Ascending aorta (tissue), 2 donors: ENCODE results near the gene DISP2. TPM values are rescaled to one million over a fixed set of nuclear protein-coding genes. Genes with fewer than 3 reads are reported as not detected.

ENCODE experiments used
- DNase-seq, 2 donors: peaks; one replicate each; pipeline ENCODE4 v3.0.0-alpha.2; 2019; ENCODE audit warnings: low spot score in 2 of 2
- H3K27ac ChIP-seq, 2 donors: fragments of 200-600 bp; sonication (generic); one replicate each; pipeline ENCODE4 v1.5.1; 2016 to 2017; ENCODE audit warnings: mild to moderate bottlenecking in 1 of 2
- H3K27me3 ChIP-seq: fragments of 200-600 bp; sonication (generic); one replicate; pipeline ENCODE4 v1.5.1; 2017
- H3K36me3 ChIP-seq, 2 donors: fragments of 200-600 bp; sonication (generic); one replicate each; pipeline ENCODE4 v1.5.1; 2016
- H3K4me1 ChIP-seq, 2 donors: fragments of 200-600 bp; sonication (generic); one replicate each; pipeline ENCODE4 v1.5.1; 2016 to 2017; ENCODE audit warnings: mild to moderate bottlenecking in 1 of 2
- H3K4me3 ChIP-seq, 2 donors: fragments of 200-600 bp; sonication (generic); one replicate each; pipeline ENCODE4 v1.5.1; 2016 to 2017; ENCODE audit warnings: mild to moderate bottlenecking in 1 of 2
- H3K9me3 ChIP-seq, 2 donors: fragments of 200-600 bp; sonication (generic); one replicate each; pipeline ENCODE4 v1.5.1; 2016
- intact Hi-C: fragments of 100-400 bp; cut with DNase I; formaldehyde crosslinking; loops from one replicate; pipeline ENCODE4 v1.15.1; 2023
- total RNA-seq: library from RNA; depleted of rRNA; stranded (reverse); fragments of >200 nt; gene quantifications from one replicate; pipeline ENCODE4 v1.1.0, GENCODE V29; 2016
- TF ChIP-seq, protein P1 (sequence below), 3 experiments: fragments of 200-600 bp in 2 of 3; fragments of 450-650 bp in 1 of 3; sonication (generic) in 2 of 3; IDR thresholded peaks; one replicate each; pipeline ENCODE4 v1.5.1; 2016 to 2019; ENCODE audit warnings: antibody characterized with exemption in 3 of 3, mild to moderate bottlenecking in 1 of 3, moderate library complexity in 1 of 3

The DISP2 gene
- total RNA-seq, 1 donor from 2014 or later: 0.32 TPM

DNA sequence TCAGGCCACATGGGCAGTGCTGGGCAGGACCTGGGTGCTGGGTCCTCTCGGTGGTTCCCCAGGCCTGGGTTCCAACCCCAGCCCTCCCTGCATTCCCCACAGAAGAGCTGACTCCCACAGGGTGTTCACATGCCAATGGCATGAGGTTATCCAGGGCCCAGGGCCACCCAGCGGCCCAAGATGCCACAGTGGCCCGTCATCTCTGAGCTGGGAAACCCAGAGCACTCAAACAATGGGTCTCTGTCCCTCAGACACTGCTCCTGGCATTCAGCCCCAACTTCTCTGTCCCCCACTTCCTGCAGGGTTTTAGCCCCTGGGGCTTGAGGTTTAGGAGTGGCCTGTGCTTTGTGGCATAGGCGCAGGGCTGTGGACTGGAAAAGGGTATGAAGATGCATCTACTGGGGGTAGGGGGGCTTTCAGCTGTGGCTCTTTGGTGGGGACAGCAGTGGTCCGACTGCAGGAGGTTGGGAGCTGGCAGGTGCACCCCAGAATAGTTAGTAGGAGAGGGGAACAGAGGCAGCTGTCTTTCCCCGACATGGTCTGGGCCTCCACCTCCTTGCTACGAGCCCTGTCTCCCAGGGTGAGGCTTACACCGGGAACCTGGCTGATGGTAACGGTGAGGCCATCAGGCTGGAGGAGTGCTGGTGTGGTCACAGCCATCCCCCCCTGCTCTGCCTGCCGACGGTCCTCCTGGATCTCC lies 18.9 kb upstream of the DISP2 start:
- peaks cover 62 to 95% of the 10 kb centered on the region in 2 donors for H3K4me1 ChIP-seq
- H3K36me3 ChIP-seq: peaks cover 0 to 4% of the 10 kb centered on the region in 2 donors
- H3K27ac ChIP-seq: peak overlapping the region; percentile 98 to 99
- peak overlapping the region; percentile 40 to 47 for H3K4me3 ChIP-seq
- H3K9me3 ChIP-seq: no peaks in the 10 kb centered on the region
- TF ChIP-seq, protein P1, sequence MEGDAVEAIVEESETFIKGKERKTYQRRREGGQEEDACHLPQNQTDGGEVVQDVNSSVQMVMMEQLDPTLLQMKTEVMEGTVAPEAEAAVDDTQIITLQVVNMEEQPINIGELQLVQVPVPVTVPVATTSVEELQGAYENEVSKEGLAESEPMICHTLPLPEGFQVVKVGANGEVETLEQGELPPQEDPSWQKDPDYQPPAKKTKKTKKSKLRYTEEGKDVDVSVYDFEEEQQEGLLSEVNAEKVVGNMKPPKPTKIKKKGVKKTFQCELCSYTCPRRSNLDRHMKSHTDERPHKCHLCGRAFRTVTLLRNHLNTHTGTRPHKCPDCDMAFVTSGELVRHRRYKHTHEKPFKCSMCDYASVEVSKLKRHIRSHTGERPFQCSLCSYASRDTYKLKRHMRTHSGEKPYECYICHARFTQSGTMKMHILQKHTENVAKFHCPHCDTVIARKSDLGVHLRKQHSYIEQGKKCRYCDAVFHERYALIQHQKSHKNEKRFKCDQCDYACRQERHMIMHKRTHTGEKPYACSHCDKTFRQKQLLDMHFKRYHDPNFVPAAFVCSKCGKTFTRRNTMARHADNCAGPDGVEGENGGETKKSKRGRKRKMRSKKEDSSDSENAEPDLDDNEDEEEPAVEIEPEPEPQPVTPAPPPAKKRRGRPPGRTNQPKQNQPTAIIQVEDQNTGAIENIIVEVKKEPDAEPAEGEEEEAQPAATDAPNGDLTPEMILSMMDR (IDR thresholded peaks at IDR 0.05): no peak
- peak in 1 of 2 donors; percentile 91 for DNase-seq
- intact Hi-C loops: loop anchor here (5.0 kb wide), 1 partner anchor 237 kb away; no protein-coding TSS in a partner anchor
- no peaks in the 10 kb centered on the region for H3K27me3 ChIP-seq

GRCh38 chr15:40339621-40339945 lies 18.4 kb upstream of the DISP2 start:
- H3K4me1 ChIP-seq: peaks cover 59 to 94% of the 10 kb centered on the region in 2 donors
- peak overlapping the region; percentile 98 to 99 for H3K27ac ChIP-seq
- intact Hi-C loops: loop anchor here (5.0 kb wide), 1 partner anchor 237 kb away; no protein-coding TSS in a partner anchor
- no peak for DNase-seq
- no peaks in the 10 kb centered on the region for H3K9me3 ChIP-seq
- peak overlapping the region; percentile 40 to 47 for H3K4me3 ChIP-seq
- TF ChIP-seq, protein P1 (IDR thresholded peaks at IDR 0.05): no peak
- H3K27me3 ChIP-seq: no peaks in the 10 kb centered on the region
- H3K36me3 ChIP-seq: peaks cover 0 to 4% of the 10 kb centered on the region in 2 donors

GRCh38 chr15:40340038-40340739 lies 17.8 kb upstream of the DISP2 start:
- peak; percentile 67 to 95 for DNase-seq
- Histone ChIP-seq H3K27me3 (no peaks in the 10 kb centered on the region), H3K36me3 (peaks cover 0 to 2% of the 10 kb centered on the region in 2 donors), H3K27ac (peak overlapping the region; percentile 98 to 99), H3K4me3 (peak overlapping the region; percentile 40 to 47), H3K9me3 (no peaks in the 10 kb centered on the region), H3K4me1 (peaks cover 58 to 88% of the 10 kb centered on the region in 2 donors)
- intact Hi-C loops: loop anchor here (1.0 to 5.0 kb wide), 3 partner anchors 17 to 227 kb away; partner anchors contain the start of genes CCDC32, INAFM2, IVD and RPUSD2
- TF ChIP-seq, protein P1 (IDR thresholded peaks at IDR 0.05): no peak

- Histone ChIP-seq H3K36me3 (no peaks in the 10 kb centered on the region), H3K27ac (peak within 1 kb of the TSS; percentile 98 to 99), H3K27me3 (no peaks in the 10 kb centered on the region), H3K4me3 (peak within 1 kb of the TSS; percentile 40 to 47), H3K9me3 (no peaks in the 10 kb centered on the region), H3K4me1 (peaks cover 56 to 83% of the 10 kb centered on the region in 2 donors)
- intact Hi-C loops: loop anchor here (1.0 to 5.0 kb wide), 3 partner anchors 18 to 226 kb away; partner anchors contain the start of genes CCDC32, INAFM2, IVD and RPUSD2
- peak; percentile 83 to 96 for DNase-seq
- TF ChIP-seq, protein P1 (IDR thresholded peaks at IDR 0.05): no peak
These were observed 17.1 kb upstream of the DISP2 start, which contains the start of gene CCDC9B for GRCh38 chr15:40340740-40341400. Gene CCDC9B (minus strand): TSS chr15:40340939. CDS start chr15:40340819, 120 bp downstream.
